Ovary (tissue), 3 donors: ENCODE measurements around the gene C19orf73.

Source experiments
- POLR2A ChIP-seq: fragments of 450-650 bp; IDR thresholded peaks from one replicate; pipeline ENCODE4 v1.6.1; 2017; ENCODE audit warnings: antibody characterized with exemption, mild to moderate bottlenecking, moderate library complexity
- TF ChIP-seq, protein P1 (sequence below), 3 donors: fragments of 450-650 bp in 2 of 3; fragments of 200-600 bp in 1 of 3; IDR thresholded peaks; one replicate each; pipeline versions ENCODE4 v1.5.1 to v1.8.0; 2016 to 2022; ENCODE audit warnings: antibody characterized with exemption in 3 of 3, mild to moderate bottlenecking in 1 of 3
- donor health status: DM: no; HTN: no; CAD: no.

- TF ChIP-seq, protein P1, sequence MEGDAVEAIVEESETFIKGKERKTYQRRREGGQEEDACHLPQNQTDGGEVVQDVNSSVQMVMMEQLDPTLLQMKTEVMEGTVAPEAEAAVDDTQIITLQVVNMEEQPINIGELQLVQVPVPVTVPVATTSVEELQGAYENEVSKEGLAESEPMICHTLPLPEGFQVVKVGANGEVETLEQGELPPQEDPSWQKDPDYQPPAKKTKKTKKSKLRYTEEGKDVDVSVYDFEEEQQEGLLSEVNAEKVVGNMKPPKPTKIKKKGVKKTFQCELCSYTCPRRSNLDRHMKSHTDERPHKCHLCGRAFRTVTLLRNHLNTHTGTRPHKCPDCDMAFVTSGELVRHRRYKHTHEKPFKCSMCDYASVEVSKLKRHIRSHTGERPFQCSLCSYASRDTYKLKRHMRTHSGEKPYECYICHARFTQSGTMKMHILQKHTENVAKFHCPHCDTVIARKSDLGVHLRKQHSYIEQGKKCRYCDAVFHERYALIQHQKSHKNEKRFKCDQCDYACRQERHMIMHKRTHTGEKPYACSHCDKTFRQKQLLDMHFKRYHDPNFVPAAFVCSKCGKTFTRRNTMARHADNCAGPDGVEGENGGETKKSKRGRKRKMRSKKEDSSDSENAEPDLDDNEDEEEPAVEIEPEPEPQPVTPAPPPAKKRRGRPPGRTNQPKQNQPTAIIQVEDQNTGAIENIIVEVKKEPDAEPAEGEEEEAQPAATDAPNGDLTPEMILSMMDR (IDR thresholded peaks at IDR 0.05), result no peak
- TF ChIP-seq POLR2A, result no peak
These were observed 16.7 kb upstream of the C19orf73 start for GRCh38 chr19:49135686-49136085.
